ENCODE measurements around the gene UBR3.
"Not testable (repeated sequence)": the region's sequence is repeated elsewhere in the genome, so short reads cannot be mapped to it uniquely, and the experiment has no call there.

UBR3 gene

DNA sequence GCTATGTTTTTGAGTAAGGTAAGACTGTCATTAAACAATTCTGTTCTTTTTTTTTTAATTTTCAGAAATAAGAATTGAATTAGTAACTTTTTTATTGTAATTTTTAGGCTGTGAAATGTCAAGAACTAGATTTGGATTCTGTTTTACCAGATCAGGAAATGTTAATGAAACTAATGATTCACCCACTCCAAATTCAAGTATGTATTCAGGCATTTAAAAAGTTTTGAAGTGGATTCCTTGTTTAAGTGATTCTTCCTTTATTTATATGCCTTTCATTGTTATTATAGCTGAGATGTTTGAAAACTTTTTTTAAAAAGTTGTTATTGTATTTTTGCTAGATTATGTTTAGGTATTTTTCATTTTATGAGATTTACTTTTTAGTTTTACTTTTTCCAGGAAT, 96.7 kb downstream of the UBR3 start:
- Histone ChIP-seq H3K9me3 (no peaks in the 10 kb centered on the region), H3K4me3 (ENCODE audit: low read depth in 1 of 2, low read length in 1 of 2) (no peak overlapping the region), H3K36me3 (peaks cover 18% of the 10 kb centered on the region), H3K27me3 (no peaks in the 10 kb centered on the region), H3K27ac (no peak overlapping the region), H3K4me1 (ENCODE audit: control insufficient read depth in 1 of 2, insufficient read depth in 1 of 2, low read depth in 1 of 2, low read length in 1 of 2) (no peaks in the 10 kb centered on the region)
- TF ChIP-seq, protein P1, sequence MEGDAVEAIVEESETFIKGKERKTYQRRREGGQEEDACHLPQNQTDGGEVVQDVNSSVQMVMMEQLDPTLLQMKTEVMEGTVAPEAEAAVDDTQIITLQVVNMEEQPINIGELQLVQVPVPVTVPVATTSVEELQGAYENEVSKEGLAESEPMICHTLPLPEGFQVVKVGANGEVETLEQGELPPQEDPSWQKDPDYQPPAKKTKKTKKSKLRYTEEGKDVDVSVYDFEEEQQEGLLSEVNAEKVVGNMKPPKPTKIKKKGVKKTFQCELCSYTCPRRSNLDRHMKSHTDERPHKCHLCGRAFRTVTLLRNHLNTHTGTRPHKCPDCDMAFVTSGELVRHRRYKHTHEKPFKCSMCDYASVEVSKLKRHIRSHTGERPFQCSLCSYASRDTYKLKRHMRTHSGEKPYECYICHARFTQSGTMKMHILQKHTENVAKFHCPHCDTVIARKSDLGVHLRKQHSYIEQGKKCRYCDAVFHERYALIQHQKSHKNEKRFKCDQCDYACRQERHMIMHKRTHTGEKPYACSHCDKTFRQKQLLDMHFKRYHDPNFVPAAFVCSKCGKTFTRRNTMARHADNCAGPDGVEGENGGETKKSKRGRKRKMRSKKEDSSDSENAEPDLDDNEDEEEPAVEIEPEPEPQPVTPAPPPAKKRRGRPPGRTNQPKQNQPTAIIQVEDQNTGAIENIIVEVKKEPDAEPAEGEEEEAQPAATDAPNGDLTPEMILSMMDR (IDR thresholded peaks at IDR 0.05), result no peak

DNA sequence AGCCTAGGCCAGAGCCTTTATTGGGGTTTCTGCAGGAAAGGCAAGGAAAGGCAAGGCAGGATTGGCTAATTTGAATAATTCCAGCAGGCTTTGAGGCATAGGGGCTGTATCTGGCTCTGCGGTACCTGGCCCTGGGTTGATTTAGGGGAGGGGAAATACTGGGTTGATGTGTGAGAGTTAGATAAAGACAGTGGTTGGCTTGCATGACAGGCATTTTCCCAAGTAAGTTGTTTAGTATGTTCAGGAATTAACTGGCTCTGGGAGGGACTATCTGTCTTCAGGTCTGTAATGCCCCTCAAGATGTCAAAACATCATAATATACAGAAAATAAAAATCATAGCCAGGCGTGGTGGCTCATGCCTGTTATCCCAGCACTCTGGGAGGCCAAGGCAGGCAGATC, 98.7 kb downstream of the UBR3 start:
- no peak overlapping the region for H3K27ac ChIP-seq
- no peaks in the 10 kb centered on the region for H3K4me1 ChIP-seq (ENCODE audit: control insufficient read depth in 1 of 2, insufficient read depth in 1 of 2, low read depth in 1 of 2, low read length in 1 of 2)
- no peak overlapping the region for H3K4me3 ChIP-seq (ENCODE audit: low read depth in 1 of 2, low read length in 1 of 2)
- H3K36me3 ChIP-seq, result peaks cover 25% of the 10 kb centered on the region
- TF ChIP-seq, protein P1 (IDR thresholded peaks at IDR 0.05), result no peak
- H3K9me3 ChIP-seq, result no peaks in the 10 kb centered on the region
- no peaks in the 10 kb centered on the region for H3K27me3 ChIP-seq

DNA sequence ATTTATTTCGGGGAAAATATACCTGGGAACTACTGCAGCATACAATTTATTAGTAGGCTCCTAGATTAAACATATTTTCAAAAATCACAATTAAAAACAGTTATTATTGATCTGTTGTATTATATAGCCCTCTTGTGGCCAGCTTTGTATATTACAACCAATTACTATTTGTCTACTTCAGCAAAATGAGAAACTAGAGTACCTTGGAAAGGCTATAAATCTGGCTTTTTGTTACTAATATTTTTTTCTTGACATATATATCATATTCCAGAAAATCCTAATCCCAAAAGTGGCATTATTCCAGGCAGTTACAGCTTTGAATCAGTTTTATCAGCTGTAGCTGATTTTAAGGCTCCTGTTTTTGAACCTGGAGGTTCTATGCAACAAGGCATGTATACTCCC, 101.2 kb downstream of the UBR3 start:
- TF ChIP-seq, protein P1 (IDR thresholded peaks at IDR 0.05), result peak; percentile 51
- Histone ChIP-seq H3K27me3 (no peaks in the 10 kb centered on the region), H3K4me3 (ENCODE audit: low read depth in 1 of 2, low read length in 1 of 2) (no peak overlapping the region), H3K4me1 (ENCODE audit: control insufficient read depth in 1 of 2, insufficient read depth in 1 of 2, low read depth in 1 of 2, low read length in 1 of 2) (no peaks in the 10 kb centered on the region), H3K9me3 (no peaks in the 10 kb centered on the region), H3K27ac (no peak overlapping the region), H3K36me3 (peaks cover 30% of the 10 kb centered on the region)

DNA sequence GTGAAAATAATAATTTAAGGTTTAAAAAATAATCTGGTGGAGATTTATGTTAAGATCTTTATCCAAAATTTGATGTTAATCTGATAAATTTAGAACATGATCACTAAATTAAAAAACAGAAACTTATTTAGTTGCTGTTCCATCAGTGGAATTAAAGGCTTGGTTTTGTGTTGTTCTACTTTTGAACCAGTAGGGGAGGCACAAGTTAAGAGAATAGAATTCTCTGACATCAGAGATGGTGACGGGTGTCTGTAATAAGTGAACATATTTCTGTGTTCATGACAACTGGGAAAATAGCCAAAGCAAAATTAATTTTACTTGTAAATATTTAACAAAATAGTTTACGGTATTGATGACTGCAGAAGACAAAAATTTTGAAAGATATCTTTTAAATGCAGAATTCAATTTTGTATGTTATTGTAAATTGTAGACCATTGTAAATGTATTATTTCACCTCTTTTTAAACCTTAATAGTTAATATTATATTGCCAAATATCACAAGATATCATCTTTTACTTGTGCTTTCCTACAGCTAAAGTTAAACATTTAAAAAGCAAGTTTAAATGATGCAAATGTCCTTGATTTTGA, 106.0 kb downstream of the UBR3 start:
- no peaks in the 10 kb centered on the region for H3K4me1 ChIP-seq (ENCODE audit: control insufficient read depth in 1 of 2, insufficient read depth in 1 of 2, low read depth in 1 of 2, low read length in 1 of 2)
- H3K27ac ChIP-seq, result no peak overlapping the region
- TF ChIP-seq, protein P1 (IDR thresholded peaks at IDR 0.05), result no peak
- peaks cover 28% of the 10 kb centered on the region for H3K36me3 ChIP-seq
- H3K27me3 ChIP-seq, result no peaks in the 10 kb centered on the region
- no peaks in the 10 kb centered on the region for H3K9me3 ChIP-seq
- no peak overlapping the region for H3K4me3 ChIP-seq (ENCODE audit: low read depth in 1 of 2, low read length in 1 of 2)

DNA sequence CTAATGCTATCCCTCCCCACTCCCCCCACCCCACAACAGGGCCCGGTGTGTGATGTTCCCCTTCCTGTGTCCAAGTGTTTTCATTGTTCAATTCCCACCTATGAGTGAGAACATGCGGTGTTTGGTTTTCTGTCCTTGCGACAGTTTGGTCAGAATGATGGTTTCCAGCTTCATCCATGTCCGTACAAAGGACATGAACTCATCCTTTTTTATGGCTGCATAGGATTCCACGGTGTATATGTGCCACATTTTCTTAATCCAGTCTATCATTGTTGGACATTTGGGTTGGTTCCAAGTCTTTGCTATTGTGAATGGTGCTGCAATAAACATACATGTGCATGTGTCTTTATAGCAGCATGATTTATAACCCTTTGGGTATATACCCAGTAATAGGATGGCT, 109.4 kb downstream of the UBR3 start:
- H3K27ac ChIP-seq; H3K4me3 ChIP-seq (ENCODE audit: low read depth in 1 of 2, low read length in 1 of 2); H3K4me1 ChIP-seq (ENCODE audit: control insufficient read depth in 1 of 2, insufficient read depth in 1 of 2, low read depth in 1 of 2, low read length in 1 of 2); H3K9me3 ChIP-seq; H3K27me3 ChIP-seq: not testable (repeated sequence)
- peaks cover 27% of the 10 kb centered on the region for H3K36me3 ChIP-seq

DNA sequence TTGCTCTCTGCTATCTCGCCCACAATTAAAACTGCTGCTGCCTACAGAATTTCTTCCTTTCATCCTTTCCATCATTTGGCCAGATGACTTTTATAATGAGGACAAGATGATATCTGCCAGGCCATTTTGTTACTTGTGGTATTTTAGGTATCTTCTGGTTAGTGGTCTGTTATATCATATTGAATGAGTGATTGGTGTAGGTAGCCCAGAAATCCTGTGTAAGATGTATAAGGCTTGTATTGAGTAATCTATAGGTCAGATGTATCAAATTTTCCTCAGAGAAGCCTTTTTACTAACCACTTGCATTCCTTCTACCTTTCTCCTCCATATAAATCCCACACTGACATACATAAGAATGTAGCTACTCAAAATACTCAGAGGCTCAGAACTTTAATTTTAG, 118.3 kb downstream of the UBR3 start:
- Histone ChIP-seq H3K4me3 (ENCODE audit: low read depth in 1 of 2, low read length in 1 of 2) (no peak overlapping the region), H3K4me1 (ENCODE audit: control insufficient read depth in 1 of 2, insufficient read depth in 1 of 2, low read depth in 1 of 2, low read length in 1 of 2) (no peaks in the 10 kb centered on the region), H3K9me3 (no peaks in the 10 kb centered on the region), H3K27ac (no peak overlapping the region), H3K27me3 (no peaks in the 10 kb centered on the region), H3K36me3 (peaks cover 42% of the 10 kb centered on the region)
- TF ChIP-seq, protein P1 (IDR thresholded peaks at IDR 0.05), result no peak

All from neutrophil (primary cell).